Effector memory CD4-positive, alpha-beta T cell (primary cell): ENCODE data around the gene LRP6.

ENCODE experiments used
- DNase-seq, 3 donors: peaks; one replicate each; pipeline ENCODE4 v3.0.0-alpha.2; 2020
- H3K27ac ChIP-seq: 2 replicates; pipeline ENCODE4 v1.7.0; 2013; ENCODE audit warnings: mild to moderate bottlenecking, low read length, moderate library complexity; ENCODE audit not compliant: insufficient read depth, poor library complexity, severe bottlenecking
- H3K27me3 ChIP-seq: replicated peaks from 2 replicates; pipeline ENCODE4 v1.7.0; 2013; ENCODE audit warnings: mild to moderate bottlenecking, low read length; ENCODE audit not compliant: insufficient read depth, control insufficient read depth, poor library complexity, severe bottlenecking
- H3K36me3 ChIP-seq: 2 replicates; pipeline ENCODE4 v1.7.0; 2013; ENCODE audit warnings: mild to moderate bottlenecking, low read length, moderate library complexity; ENCODE audit not compliant: control insufficient read depth, insufficient read depth
- H3K4me1 ChIP-seq: 2 replicates; pipeline ENCODE4 v1.7.0; 2013; ENCODE audit warnings: low read length, mild to moderate bottlenecking; ENCODE audit not compliant: control insufficient read depth, insufficient read depth, poor library complexity, severe bottlenecking
- H3K4me3 ChIP-seq: 2 replicates; pipeline ENCODE4 v1.7.0; 2013; ENCODE audit warnings: low read length, low read depth, mild to moderate bottlenecking; ENCODE audit not compliant: insufficient read depth, poor library complexity, severe bottlenecking
- H3K9me3 ChIP-seq: 2 replicates; pipeline ENCODE4 v1.7.0; 2013; ENCODE audit warnings: mild to moderate bottlenecking, low read length, moderate library complexity; ENCODE audit not compliant: control insufficient read depth

LRP6 gene

GRCh38 chr12:12219664-12220063, 47.2 kb downstream of the LRP6 start:
- Histone ChIP-seq H3K4me1 (peaks cover 3% of the 10 kb centered on the region), H3K36me3 (no peaks in the 10 kb centered on the region), H3K4me3 (no peak overlapping the region), H3K27ac (no peak overlapping the region), H3K9me3 (no peaks in the 10 kb centered on the region), H3K27me3 (no peaks in the 10 kb centered on the region)
- DNase-seq = no peak

GRCh38 chr12:12217018-12217359, 49.9 kb downstream of the LRP6 start:
- Histone ChIP-seq H3K36me3 (no peaks in the 10 kb centered on the region), H3K4me1 (peaks cover 4% of the 10 kb centered on the region), H3K9me3 (no peaks in the 10 kb centered on the region), H3K27me3 (no peaks in the 10 kb centered on the region), H3K4me3 (no peak overlapping the region), H3K27ac (no peak overlapping the region)
- DNase-seq = no peak

- DNase-seq = no peak
- Histone ChIP-seq H3K4me3 (no peak overlapping the region), H3K4me1 (peaks cover 4% of the 10 kb centered on the region), H3K9me3 (no peaks in the 10 kb centered on the region), H3K36me3 (no peaks in the 10 kb centered on the region), H3K27me3 (no peaks in the 10 kb centered on the region), H3K27ac (no peak overlapping the region)
These were observed 50.4 kb downstream of the LRP6 start for GRCh38 chr12:12216349-12217017.

GRCh38 chr12:12214635-12215131, 52.2 kb downstream of the LRP6 start:
- no peak overlapping the region for H3K4me3 ChIP-seq
- no peak for DNase-seq
- H3K9me3 ChIP-seq = no peaks in the 10 kb centered on the region
- H3K36me3 ChIP-seq = no peaks in the 10 kb centered on the region
- no peaks in the 10 kb centered on the region for H3K27me3 ChIP-seq
- no peak overlapping the region for H3K27ac ChIP-seq
- H3K4me1 ChIP-seq = peaks cover 4% of the 10 kb centered on the region

GRCh38 chr12:12214201-12214600, 52.6 kb downstream of the LRP6 start:
- no peak overlapping the region for H3K4me3 ChIP-seq
- H3K27ac ChIP-seq = no peak overlapping the region
- no peaks in the 10 kb centered on the region for H3K27me3 ChIP-seq
- H3K36me3 ChIP-seq = no peaks in the 10 kb centered on the region
- DNase-seq = no peak
- H3K4me1 ChIP-seq = peaks cover 4% of the 10 kb centered on the region
- no peaks in the 10 kb centered on the region for H3K9me3 ChIP-seq

GRCh38 chr12:12212769-12213168, 54.1 kb downstream of the LRP6 start:
- Histone ChIP-seq H3K9me3 (no peaks in the 10 kb centered on the region), H3K36me3 (no peaks in the 10 kb centered on the region), H3K4me3 (no peak overlapping the region), H3K4me1 (peaks cover 4% of the 10 kb centered on the region), H3K27ac (no peak overlapping the region), H3K27me3 (no peaks in the 10 kb centered on the region)
- DNase-seq = no peak

GRCh38 chr12:12210983-12211382, 55.9 kb downstream of the LRP6 start:
- no peak for DNase-seq
- H3K9me3 ChIP-seq = no peaks in the 10 kb centered on the region

GRCh38 chr12:12210416-12210815, 56.4 kb downstream of the LRP6 start:
- no peak overlapping the region for H3K4me3 ChIP-seq
- no peak overlapping the region for H3K27ac ChIP-seq
- DNase-seq = no peak
- peaks cover 4% of the 10 kb centered on the region for H3K4me1 ChIP-seq
- H3K36me3 ChIP-seq = no peaks in the 10 kb centered on the region
- no peaks in the 10 kb centered on the region for H3K27me3 ChIP-seq
- no peaks in the 10 kb centered on the region for H3K9me3 ChIP-seq

More at GRCh38 chr12:12210983-12211382, 55.9 kb downstream of the LRP6 start:
- H3K36me3 ChIP-seq = no peaks in the 10 kb centered on the region
- H3K4me3 ChIP-seq = no peak overlapping the region
- no peak overlapping the region for H3K27ac ChIP-seq
- no peaks in the 10 kb centered on the region for H3K27me3 ChIP-seq
- H3K4me1 ChIP-seq = peaks cover 4% of the 10 kb centered on the region

- H3K27me3 ChIP-seq = no peaks in the 10 kb centered on the region
- H3K4me3 ChIP-seq = no peak overlapping the region
- peaks cover under 1% of the 10 kb centered on the region for H3K4me1 ChIP-seq
- H3K27ac ChIP-seq = no peak overlapping the region
- H3K9me3 ChIP-seq = no peaks in the 10 kb centered on the region
- H3K36me3 ChIP-seq = no peaks in the 10 kb centered on the region
- DNase-seq = no peak
These were observed 57.2 kb downstream of the LRP6 start for GRCh38 chr12:12209675-12210074.

- Histone ChIP-seq H3K27me3 (no peaks in the 10 kb centered on the region), H3K27ac (no peak overlapping the region), H3K36me3 (no peaks in the 10 kb centered on the region), H3K4me1 (no peaks in the 10 kb centered on the region), H3K4me3 (no peak overlapping the region), H3K9me3 (no peaks in the 10 kb centered on the region)
- no peak for DNase-seq
These were observed 57.8 kb downstream of the LRP6 start for GRCh38 chr12:12209043-12209442.
